Neural crest cell (in vitro differentiated cells): ENCODE results near the gene GPER1. TPM values are rescaled to one million over a fixed set of nuclear protein-coding genes. Genes with fewer than 3 reads are reported as not detected.

Experiments used
- DNase-seq: peaks from one replicate; pipeline ENCODE4 v3.0.0; 2021; ENCODE audit warnings: low read depth, mixed read lengths, low spot score
- H3K27ac Mint-ChIP-seq: one replicate; pipeline ENCODE4 v1.8.0; 2021; ENCODE audit warnings: mild to moderate bottlenecking, mixed read lengths; ENCODE audit not compliant: unreplicated experiment
- H3K27me3 Mint-ChIP-seq: 2 replicates; pipeline ENCODE4 v1.8.0; 2021; ENCODE audit warnings: low read depth, mild to moderate bottlenecking, mixed read lengths
- H3K36me3 Mint-ChIP-seq: 2 replicates; pipeline ENCODE4 v1.8.0; 2021; ENCODE audit warnings: low read depth, mild to moderate bottlenecking, mixed read lengths
- H3K4me1 Mint-ChIP-seq: 2 replicates; pipeline ENCODE4 v1.8.0; 2021; ENCODE audit warnings: mixed read lengths
- H3K4me3 Mint-ChIP-seq: one replicate; pipeline ENCODE4 v1.8.0; 2021; ENCODE audit warnings: mild to moderate bottlenecking, mixed read lengths
- H3K9me3 Mint-ChIP-seq: 2 replicates; pipeline ENCODE4 v1.8.0; 2021; ENCODE audit warnings: mixed read lengths
- CTCF ChIP-seq: fragments of 200-600 bp; sonication (generic); conservative IDR thresholded peaks from 2 replicates; pipeline ENCODE4 v1.5.0; 2021; ENCODE audit warnings: antibody characterized with exemption, mild to moderate bottlenecking
- total RNA-seq: library from RNA; stranded (reverse); gene quantifications from 2 replicates; pipeline ENCODE4 v1.2.1, GENCODE V29; 2021

GPER1 gene
- total RNA-seq, 1 donor from 2014 or later = 0.91 TPM

- Mint-ChIP-seq H3K4me3 (no peak overlapping the region), H3K4me1 (peaks cover 10% of the 10 kb centered on the region), H3K27ac (no peak overlapping the region), H3K36me3 (no peaks in the 10 kb centered on the region), H3K9me3 (no peaks in the 10 kb centered on the region), H3K27me3 (peaks cover 3% of the 10 kb centered on the region)
- no peak for DNase-seq
- TF ChIP-seq CTCF = no peak
These were observed 31.7 kb upstream of the GPER1 start for GRCh38 chr7:1055956-1056784.

GRCh38 chr7:1056785-1057410 lies 31.0 kb upstream of the GPER1 start:
- no peak for TF ChIP-seq CTCF
- peaks cover 10% of the 10 kb centered on the region for H3K4me1 Mint-ChIP-seq
- H3K36me3 Mint-ChIP-seq = no peaks in the 10 kb centered on the region
- no peak overlapping the region for H3K4me3 Mint-ChIP-seq
- H3K9me3 Mint-ChIP-seq = no peaks in the 10 kb centered on the region
- no peak for DNase-seq
- H3K27me3 Mint-ChIP-seq = peaks cover 9% of the 10 kb centered on the region
- H3K27ac Mint-ChIP-seq = no peak overlapping the region

- Mint-ChIP-seq H3K36me3 (no peaks in the 10 kb centered on the region), H3K9me3 (no peaks in the 10 kb centered on the region), H3K27ac (no peak overlapping the region), H3K4me3 (no peak overlapping the region), H3K27me3 (peaks cover 10% of the 10 kb centered on the region), H3K4me1 (peaks cover 10% of the 10 kb centered on the region)
- no peak for DNase-seq
- TF ChIP-seq CTCF = no peak
These were observed 30.3 kb upstream of the GPER1 start for GRCh38 chr7:1057416-1058291.

GRCh38 chr7:1058311-1058710 lies 29.6 kb upstream of the GPER1 start:
- TF ChIP-seq CTCF = no peak
- H3K36me3 Mint-ChIP-seq = no peaks in the 10 kb centered on the region
- peaks cover 10% of the 10 kb centered on the region for H3K27me3 Mint-ChIP-seq
- no peak overlapping the region for H3K4me3 Mint-ChIP-seq
- H3K27ac Mint-ChIP-seq = no peak overlapping the region
- peaks cover 10% of the 10 kb centered on the region for H3K4me1 Mint-ChIP-seq
- no peak for DNase-seq
- H3K9me3 Mint-ChIP-seq = no peaks in the 10 kb centered on the region

GRCh38 chr7:1058821-1059199 lies 29.1 kb upstream of the GPER1 start:
- Mint-ChIP-seq H3K27me3 (peaks cover 10% of the 10 kb centered on the region), H3K27ac (peak overlapping the region; percentile 35), H3K9me3 (no peaks in the 10 kb centered on the region), H3K36me3 (no peaks in the 10 kb centered on the region), H3K4me1 (peaks cover 10% of the 10 kb centered on the region), H3K4me3 (no peak overlapping the region)
- no peak for TF ChIP-seq CTCF
- no peak for DNase-seq
